ENCODE data around the gene NPHP4.

The NPHP4 gene

DNA sequence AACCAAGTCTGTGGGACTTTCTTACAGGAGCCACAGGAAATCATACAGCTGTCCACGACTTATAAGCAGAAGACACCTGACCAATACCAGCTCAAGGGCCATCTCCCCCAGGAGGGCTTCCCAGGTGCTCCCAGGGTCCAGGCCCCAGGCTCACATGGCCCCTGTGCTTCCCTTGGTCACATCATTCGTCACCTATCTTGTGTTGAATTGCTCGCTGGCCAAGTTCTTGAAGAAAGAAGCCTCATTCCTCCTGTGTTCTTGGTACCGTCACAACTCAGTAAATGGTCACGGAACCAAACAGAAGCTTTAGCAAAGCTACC lies 3.0 kb downstream of the NPHP4 start:
- DNase-seq, result no peak

DNA sequence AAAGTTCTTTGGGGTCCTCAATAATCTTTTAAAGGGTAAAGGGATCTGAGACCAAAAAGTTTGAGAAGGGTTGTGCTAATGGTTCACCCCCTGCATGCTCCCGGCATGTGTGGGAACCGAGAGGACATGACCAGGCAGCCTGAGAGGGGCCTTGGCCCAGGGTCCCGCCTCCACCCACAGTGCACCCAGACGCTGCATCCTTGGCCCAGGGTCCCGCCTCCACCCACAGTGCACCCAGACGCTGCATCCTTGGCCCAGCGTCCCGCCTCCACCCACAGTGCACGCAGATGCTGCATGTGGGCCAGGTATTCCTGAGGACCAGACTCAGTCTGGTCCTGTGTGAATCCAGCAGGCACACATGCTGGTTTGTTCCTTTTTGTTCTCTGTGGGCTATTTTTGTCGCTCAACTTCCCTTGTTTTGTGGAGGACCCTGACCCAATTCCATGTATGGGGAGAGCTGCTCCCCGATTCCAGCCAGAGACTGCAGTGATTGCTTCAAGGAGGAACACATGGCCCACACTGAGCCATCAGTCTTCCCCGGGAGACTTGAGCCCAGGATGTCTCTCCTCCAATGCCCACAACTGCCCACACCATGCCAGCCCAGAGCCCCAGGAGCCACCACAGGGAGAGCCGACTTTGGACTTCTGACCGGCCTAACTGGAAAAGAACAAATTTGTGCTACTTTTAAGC lies 3.5 kb downstream of the NPHP4 start:
- no peak for DNase-seq

DNA sequence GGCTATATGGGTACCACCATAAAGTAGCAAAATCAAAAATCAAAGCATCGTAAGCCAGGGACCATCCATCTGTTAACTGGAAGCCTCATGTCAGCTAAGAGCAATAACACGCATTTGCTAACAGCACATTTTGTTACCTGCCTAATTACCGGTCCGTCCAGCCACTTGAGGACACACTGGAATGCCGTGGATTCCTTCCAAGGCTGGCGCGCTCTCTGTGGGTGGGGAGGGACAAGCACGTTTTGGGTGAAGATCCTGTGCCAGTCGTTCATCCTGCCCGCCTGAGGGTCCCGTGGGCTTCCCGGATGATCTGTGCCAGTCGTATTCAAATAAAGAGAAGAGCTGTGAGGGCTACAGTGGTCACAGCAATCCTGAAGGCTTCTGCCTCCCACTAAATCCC lies 6.2 kb downstream of the NPHP4 start:
- no peak for DNase-seq

DNA sequence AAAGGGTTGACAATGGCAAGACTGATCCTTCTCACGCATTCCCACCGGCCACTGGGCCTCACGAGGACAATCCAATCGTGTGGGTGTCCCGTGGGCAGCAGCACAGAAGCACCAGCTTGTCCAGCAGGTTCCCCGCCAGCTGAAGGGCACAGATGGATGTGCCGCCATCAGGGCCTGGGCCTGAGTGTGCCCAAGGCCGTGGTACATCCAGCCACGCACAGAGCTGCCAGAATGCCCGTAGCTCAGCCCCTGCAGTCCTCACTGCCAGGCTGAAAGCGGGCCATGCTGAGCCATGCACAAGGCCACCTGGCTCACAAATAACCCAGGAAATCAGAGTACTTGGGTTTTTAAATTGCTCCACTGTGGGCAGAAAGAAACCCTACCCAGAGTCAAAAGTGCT lies 7.0 kb downstream of the NPHP4 start:
- no peak for DNase-seq

DNA sequence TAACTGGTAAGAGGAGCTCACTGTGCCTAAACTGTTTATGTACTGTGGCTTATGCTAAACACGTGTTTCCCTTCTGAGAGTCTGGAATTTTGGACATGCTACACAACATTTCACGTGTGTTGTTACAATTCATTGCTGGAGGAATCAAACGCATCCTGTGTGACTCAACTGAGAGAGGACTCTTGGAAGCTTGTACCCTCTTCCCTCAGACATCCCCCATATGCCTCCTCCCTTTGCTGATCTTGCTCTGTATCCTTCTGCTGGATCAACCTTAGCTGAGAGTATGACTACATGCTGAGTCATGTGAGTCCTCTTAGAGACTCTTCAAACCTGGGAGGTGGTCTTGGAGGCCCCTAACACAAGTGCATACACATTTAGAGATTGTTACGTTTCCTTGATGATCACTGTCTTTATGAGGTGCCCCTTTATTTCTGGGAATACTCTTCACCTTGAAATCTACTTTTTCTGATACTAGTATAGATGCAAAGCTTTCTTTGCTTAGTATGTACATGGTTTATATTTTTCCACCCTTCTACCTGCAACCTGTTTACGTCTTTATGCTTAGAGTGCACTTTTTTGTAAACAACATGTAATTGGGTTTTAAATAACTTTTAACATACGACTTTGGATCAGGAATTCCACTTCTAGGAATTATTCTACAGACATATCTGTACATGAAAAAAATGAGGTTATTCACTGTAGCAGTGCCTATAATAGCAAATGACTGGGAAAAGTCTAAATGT lies 8.7 kb downstream of the NPHP4 start:
- no peak for DNase-seq

DNA sequence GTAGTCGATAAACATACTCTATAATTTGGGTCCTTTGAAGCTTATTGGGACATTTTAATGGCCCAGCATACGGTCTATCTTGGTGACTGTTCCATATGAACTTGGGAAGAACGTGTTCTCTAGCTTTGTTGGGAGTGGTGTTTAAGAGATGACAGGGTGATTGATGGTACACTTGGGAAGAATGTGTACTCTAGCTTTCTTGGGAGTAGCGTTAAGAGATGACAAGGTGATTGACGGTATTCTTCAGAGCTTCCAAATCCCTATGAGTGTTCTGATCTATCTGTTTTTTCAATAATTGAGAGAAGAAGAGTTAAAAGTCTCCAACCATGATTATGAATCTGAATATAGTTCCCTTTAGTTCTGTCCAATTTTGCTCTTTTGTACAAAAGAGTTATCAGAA lies 9.4 kb downstream of the NPHP4 start:
- no peak for DNase-seq

DNA sequence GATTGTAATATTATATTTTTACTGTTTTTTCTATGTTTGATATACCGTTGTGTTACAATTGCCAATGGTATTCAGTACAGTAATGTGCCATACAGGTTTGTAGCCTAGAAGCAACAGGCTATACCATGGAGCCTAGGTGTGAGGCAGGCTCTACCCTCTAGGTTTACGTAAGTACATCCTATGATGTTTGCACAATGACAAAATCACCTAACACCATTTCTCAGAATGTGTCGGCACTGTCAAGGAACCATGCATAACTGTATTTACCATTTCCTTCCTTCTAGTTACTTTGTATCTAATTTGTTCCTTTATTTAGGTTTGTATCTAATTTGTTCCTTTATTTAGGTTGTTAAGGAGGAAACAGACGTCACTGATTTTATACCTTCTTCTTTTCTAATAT lies 9.9 kb downstream of the NPHP4 start:
- DNase-seq, result no peak

DNA sequence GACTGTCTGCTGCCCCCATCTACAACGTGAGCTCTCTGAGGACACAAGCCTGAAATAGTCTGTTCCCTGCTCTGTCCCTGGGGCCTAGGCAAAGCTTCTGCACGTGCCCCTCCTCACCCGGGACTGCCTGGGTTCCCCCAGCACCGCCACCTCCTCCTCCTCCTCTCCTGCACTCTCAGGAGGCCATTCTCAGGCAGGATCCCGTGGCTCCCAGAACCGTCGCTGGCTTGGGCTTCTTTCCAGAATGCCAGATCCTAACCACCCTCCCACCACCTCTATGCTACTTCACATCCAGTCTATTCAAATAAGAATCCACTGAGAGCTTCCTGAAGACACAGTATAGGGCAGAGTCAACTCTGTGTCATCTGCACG lies 11.2 kb downstream of the NPHP4 start:
- no peak for DNase-seq

DNA sequence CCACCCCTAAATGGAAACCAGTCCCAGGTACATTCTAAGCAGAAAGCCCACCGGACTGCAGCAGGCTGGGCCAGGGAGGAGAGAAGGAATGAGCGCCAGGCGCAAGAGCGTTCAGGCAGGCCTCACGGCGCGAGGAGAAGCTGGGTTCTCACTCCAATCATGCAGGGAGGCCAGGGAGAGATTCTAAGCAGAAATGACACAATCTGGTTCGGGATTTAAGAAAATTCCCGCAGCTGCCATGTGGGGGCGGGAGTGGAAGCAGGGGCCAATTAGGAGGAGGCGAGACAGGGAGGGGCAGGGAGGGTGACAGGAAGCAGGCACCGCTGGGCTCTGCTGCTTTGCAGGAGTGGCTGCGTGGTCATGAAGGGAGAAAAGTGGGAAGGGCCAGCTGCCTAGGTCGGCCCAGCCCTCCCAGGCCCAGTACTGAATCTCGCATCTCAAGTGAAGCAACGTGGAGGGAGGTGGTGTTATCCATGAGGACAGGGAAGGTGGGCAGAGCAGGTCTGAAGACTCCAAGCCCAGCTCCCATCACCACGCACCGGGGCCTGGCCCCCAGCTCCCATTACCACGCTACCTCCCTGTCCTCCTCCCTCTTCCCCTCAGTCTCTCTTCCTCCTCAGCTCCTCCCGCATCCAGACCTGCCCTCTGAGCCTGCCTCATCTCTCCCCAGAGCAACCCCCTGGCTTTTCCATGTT lies 11.8 kb downstream of the NPHP4 start:
- no peak for DNase-seq

DNA sequence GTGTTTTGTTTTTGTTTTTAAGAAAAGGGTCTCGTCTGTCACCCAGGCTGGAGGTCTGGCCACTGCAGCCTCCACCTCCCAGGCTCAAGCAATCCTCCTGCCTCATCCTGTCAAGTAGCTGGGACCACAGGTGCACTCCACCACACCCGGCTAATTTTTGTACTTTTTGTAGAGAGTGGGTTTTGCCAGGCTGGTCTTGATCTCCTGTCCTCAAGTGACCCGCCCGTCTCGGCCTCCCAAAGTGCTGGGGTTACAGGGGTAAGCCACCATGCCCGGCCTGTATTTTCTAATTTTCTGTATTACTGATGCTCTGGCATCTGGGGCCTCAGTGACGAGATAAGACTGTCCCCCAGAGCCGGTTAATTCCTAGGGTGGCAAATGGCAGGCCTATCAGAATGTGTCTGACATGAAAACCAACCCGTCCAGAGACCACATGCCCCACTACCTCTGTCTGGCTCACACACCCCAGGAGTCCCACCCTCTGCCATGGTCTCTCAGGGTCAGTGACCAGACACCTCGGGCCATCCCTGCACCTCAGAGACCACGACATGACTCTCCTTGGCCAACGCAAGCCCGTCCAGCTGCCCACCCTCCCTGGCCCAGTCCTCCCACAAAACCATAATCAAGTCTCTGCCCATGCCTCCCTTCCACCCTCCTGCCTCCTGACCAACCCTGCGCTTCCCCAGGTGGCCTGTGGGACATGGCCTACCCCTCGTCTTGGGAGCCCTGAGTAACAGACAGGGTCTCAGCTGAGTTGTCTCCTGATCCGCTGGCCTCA lies 12.5 kb downstream of the NPHP4 start:
- DNase-seq, result no peak

DNA sequence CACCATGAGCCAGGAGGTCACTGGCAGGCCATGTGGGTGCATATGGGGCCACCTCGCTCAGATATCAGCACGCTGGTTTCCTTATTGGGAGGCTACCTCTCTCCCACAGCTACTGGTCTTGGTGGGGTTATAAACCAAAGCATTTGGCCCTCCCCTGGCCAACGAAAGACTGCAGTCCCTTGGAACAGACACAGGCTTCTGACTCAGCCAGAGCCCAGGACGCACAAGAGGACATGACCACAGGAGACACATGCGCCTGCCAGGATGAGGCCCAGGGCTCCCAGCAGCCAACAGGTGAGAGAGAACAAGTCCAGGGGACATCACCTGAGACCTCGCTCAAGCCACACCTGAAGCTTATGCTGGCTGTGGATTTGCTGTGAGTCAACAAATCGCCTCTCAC lies 13.8 kb downstream of the NPHP4 start:
- DNase-seq, result no peak

DNA sequence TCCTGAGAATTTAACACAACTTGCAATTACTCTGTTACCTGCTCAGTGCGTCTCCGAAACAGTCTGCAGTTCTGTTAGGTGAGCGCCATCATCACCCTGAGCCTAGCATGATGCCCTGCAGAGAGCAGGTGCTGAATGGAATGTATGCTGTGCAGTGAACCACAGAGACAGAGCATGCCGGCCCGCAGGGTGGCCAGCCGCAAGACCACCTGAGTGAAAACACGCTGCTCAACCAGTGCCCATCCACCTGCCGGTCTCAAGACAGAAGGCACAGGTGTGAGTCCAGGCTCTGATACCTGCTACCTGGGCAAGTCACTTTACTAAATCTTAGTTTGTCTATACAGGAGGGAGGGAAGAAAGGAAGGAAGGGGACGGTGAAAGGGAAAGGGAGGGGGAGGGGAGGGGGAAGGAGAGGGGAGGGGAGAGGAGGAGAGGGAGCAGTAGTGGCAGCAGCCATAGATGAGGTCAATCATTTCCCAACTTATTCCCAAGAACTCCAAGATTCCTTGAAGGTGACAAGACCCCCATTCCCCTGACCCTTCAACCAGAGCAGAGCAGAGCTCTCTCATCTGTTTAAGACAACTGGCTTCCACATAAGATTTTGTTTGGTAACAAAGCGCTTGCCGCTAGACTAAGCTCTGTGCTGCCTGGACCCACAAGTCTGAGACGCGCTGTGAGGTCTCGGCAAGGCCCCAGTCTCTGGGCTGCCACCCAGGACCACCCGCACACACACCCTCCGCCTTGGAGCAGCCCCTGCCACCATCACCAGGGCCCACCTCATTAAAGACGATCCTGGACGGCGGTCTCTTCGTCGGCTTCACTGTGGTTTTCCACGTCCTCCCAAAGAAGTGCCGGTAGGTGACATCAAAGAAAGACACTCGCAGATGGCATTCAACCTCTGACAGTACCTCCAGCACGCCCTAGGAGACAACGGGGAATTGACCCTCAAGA lies 14.5 kb downstream of the NPHP4 start:
- DNase-seq, result peak; percentile 5

DNA sequence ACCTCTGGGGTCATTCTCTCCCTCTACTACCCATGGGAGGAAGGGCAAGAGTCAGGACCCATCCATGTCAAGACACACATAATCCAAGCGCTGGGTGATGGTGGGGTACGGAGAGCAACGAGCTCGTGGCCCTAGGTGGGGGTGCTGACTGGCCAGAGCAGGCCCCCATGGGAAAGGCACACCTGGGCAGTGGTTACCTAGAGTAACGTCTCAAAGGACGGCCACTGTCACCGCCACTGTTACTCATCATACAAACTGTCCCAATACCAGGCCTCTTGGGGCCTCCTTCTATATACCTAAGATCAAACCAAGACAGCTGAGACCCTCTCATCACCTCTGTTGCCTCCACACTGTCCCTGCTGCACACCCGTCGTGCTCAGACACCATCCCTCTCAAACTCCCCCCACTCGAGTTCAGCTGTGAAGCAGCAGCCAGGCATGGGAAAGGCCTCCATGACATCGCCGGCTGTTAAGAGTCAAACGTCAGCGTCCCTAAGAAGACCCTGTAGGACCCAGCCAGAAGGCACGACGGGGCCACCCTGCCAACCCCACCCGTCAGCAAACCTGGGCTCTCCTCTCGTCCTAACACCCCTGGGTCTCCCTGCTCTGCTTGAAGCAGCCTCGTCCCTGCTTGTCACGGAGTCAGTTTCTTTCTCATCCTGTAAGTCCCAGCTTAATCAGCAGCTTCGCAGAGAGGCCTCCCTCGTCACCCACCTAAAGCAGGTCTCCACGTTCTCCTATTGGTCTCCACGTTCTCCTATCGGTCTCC lies 15.3 kb downstream of the NPHP4 start:
- no peak for DNase-seq

DNA sequence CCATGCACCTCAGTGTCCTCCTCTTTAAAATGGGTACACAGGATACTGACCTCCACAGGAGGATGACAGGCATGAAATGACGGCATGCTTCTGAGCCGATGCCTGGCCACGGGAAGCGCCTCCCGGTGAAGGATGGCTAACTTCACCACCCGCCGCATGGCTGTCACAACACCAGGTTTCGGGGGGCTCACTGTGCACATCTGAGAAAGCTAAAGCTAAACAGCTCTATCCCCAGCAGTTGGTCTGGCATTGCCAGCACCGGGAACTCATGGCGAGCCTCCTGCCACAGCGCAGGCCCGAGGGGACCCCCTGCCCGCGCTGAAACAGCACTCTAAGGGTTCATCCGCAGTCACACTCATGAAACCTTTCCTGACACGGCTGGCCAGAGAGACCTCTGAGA lies 16.0 kb downstream of the NPHP4 start:
- DNase-seq, result no peak

DNA sequence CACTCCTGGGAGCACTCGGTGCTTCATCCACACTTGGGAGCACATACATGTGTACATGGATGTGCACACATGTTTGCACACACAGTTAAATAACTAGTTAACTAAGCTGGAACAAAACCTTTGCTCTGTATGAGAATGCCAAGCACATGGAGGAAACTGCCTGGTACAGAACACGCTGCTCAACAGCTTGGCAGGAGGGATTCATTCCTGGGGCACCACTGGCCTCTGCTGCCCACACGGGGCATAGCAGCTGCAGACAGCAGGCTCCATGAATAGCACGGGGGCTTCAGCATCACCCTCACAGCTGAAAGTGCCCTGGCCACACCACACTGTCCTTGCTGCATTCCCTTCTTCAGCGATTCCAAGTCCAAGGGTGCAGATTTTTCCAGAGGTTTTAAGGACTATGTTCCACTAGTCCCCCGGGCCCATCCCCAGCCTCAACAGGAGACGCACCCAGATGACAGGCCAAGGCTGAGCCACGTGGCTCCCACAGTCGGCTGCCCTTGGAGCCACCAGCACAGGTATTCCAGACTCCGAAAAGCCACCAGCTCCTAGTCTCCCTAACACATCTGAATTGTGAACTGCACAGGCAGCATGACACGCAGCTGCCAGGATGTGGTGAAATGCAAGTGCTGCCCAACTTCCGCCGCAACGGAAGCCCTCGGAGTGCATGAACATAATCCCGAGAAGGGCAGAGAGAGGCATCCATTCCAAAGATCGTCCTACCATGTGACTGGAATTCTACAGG lies 16.9 kb downstream of the NPHP4 start:
- DNase-seq, result no peak

DNA sequence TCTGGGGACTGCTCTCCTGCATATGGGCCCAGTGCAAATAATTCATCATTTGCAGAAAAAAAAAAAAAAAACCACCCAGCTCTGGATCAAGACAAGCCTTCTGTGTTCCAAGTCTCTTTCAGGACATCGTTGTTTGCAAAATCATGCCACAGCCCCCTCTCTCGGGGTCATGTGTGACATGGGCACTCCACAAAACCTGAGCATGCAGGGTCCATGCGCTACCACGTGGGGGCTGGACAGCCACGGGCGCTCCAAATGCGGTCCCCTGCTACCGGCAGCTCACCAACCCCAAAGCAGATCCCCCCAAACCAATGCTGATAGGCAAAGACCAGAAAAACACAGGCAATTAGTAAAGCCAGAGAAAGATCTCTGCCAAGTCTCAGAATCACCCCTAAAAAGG lies 17.6 kb downstream of the NPHP4 start:
- no peak for DNase-seq

DNA sequence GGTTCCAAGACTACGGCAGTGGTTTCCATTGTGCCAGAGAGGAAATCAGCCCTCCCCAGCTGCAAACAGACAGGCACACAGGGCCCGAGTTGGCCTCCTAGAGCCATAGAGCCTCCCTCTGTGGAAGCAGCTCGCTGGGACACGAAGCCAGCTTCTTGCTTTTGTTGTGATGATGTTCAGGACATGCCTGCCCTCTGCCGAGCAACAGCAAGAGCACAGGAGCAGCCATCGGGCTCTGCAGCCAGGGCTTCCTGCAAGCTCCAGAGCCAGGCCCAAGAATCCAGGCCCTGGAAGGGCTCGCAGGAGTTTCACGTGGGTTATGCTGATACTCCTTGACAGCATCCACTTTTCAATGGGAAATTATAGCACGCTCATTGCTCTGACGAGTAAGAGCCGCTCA lies 18.5 kb downstream of the NPHP4 start:
- no peak for DNase-seq

DNA sequence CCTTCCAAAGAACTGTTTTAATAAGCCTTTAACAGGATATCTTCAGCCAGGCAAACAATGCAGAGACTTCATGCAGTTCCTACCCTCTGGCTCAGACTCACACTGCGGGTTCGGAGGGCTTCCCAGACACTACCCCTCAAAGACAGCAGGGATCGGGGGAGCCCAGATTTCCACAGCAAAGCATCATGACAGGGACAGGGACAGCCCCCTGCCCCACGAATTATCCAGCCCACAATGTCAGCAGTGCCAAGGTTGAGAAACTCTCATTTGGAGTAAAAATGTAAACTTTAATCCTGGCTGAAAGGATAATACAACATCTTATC lies 20.1 kb downstream of the NPHP4 start:
- no peak for DNase-seq

DNA sequence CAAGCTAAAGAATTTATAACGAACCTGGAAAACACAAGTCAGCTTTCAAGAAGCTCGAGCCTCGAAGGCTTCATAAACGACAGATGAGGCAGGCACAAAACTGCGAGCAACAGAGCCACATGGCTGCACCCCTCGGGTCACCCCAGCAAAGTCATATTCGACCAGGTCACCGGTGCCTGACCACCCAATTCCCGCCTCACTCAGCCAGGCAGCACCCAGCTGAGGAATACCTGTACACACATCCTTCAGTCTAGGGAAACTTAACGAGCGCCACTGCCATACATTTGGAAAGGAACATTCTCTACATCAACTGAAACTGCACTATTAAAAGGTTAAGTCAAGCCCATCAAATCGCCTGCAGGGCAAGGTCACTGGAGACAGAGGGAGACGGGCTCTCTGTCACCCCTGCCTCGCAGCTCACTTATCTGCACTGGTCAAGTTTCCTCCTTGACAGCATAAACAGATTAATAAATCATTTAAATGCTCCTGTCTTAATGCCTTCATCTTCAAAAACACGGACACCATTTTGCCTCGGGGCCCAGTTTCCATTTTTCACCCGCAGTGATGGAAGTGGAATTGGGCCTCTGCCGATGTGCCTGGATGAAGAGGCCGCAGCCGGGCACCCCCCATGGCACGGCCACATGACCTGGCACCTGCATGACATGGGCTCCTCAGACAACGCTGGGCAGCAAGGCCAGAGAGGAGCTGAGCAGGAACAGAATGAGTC lies 20.6 kb downstream of the NPHP4 start:
- DNase-seq, result peak; percentile 4

DNA sequence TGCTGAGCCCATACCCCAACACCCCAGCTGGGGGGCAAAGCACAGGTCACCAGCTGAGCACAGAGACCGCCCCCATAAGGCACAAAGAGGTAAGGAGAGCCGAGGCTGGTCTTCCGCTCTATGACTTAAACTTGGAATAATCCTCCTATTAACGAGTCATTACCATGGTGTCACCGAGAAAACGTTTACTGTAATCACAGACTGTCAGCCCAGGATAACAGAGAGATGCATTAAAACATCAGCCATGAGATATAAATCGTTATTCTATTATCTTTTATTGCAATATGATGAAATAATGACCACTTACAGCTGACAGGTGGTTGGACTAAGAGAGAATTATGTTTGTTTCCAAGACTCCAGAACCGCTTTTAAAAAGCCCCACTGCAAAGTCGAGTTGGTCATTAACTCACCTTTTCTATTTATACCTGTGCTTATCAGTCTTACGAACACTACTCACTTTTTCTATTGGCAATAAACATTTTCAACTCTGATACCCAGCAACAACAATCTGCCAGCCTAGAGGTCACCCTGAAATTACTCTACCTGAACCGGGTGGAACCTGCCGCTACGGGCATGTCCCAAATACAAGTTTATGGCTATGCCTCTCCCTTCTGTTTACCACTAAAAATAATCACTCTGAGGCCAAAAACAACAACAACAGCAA lies 21.5 kb downstream of the NPHP4 start:
- DNase-seq, result no peak

All from activated CD8-positive, alpha-beta memory T cell treated with anti-CD3 and anti-CD28 coated beads, Interleukin-2, amount 50 U/mL, for 4 hours (primary cell).